MG63 (cell line): Measurements from ENCODE around the gene SNRNP70. TPM values are rescaled to one million over a fixed set of nuclear protein-coding genes. Genes with fewer than 3 reads are reported as not detected.
A peak's percentile ranks its signal among the peaks of the same experiment; 100 is the strongest.
"Not testable (repeated sequence)": the region's sequence is repeated elsewhere in the genome, so short reads cannot be mapped to it uniquely, and the experiment has no call there.

Experiments
- DNase-seq: peaks from one replicate; pipeline ENCODE4 v3.0.0-alpha.2; 2020
- H3K27me3 ChIP-seq: fragments of 250-450 bp; sonication (Bioruptor Pico); 2 replicates; pipeline ENCODE4 v1.5.1; 2020; ENCODE audit warnings: mild to moderate bottlenecking, moderate library complexity
- H3K36me3 ChIP-seq: fragments of 250-450 bp; sonication (Bioruptor Pico); 2 replicates; pipeline ENCODE4 v1.5.1; 2020; ENCODE audit warnings: mild to moderate bottlenecking, moderate library complexity
- H3K4me3 ChIP-seq: fragments of 250-450 bp; sonication (Bioruptor Pico); 2 replicates; pipeline ENCODE4 v1.5.1; 2020; ENCODE audit warnings: mild to moderate bottlenecking, moderate library complexity
- H3K9me3 ChIP-seq: fragments of 250-450 bp; sonication (Bioruptor Pico); 2 replicates; pipeline ENCODE4 v1.5.1; 2020; ENCODE audit warnings: mild to moderate bottlenecking, moderate library complexity
- total RNA-seq: library from RNA; depleted of rRNA; stranded (reverse); fragments of >200 nt; shearing (Covaris generic); gene quantifications from 2 replicates; pipeline ENCODE4 v1.2.3, GENCODE V29; 2014; ENCODE audit warnings: low replicate concordance

SNRNP70 gene
- total RNA-seq, 1 experiment from 2014 or later = 247 TPM

DNA sequence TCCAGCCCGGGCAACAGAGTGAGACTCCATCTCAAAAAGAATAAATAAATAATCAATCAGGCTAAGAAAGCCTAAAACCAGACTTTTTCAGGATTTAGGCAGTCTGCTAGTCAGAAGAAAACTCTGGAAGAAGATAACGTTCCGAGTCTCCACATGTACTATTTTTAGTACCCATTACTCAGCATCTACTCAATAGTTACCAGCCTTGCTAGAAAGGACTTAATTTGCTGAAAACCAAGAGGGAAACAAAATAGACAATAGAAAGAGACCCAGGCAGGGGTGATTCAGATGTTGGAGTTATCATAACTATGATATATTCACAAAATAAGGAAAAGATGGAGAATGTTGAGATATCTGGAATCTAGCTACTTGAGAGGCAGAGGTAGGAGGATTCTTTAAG is 25.3 kb downstream of the SNRNP70 start:
- no peaks in the 10 kb centered on the region for H3K9me3 ChIP-seq
- H3K36me3 ChIP-seq = peaks cover 46% of the 10 kb centered on the region
- no peak for DNase-seq
- H3K4me3 ChIP-seq = no peak overlapping the region
- H3K27me3 ChIP-seq = no peaks in the 10 kb centered on the region

- peaks cover 38% of the 10 kb centered on the region for H3K36me3 ChIP-seq
- H3K9me3 ChIP-seq = no peaks in the 10 kb centered on the region
- no peak for DNase-seq
- no peak overlapping the region for H3K4me3 ChIP-seq
- no peaks in the 10 kb centered on the region for H3K27me3 ChIP-seq
Measured at GRCh38 chr19:49111218-49111998, 26.2 kb downstream of the SNRNP70 start.

DNA sequence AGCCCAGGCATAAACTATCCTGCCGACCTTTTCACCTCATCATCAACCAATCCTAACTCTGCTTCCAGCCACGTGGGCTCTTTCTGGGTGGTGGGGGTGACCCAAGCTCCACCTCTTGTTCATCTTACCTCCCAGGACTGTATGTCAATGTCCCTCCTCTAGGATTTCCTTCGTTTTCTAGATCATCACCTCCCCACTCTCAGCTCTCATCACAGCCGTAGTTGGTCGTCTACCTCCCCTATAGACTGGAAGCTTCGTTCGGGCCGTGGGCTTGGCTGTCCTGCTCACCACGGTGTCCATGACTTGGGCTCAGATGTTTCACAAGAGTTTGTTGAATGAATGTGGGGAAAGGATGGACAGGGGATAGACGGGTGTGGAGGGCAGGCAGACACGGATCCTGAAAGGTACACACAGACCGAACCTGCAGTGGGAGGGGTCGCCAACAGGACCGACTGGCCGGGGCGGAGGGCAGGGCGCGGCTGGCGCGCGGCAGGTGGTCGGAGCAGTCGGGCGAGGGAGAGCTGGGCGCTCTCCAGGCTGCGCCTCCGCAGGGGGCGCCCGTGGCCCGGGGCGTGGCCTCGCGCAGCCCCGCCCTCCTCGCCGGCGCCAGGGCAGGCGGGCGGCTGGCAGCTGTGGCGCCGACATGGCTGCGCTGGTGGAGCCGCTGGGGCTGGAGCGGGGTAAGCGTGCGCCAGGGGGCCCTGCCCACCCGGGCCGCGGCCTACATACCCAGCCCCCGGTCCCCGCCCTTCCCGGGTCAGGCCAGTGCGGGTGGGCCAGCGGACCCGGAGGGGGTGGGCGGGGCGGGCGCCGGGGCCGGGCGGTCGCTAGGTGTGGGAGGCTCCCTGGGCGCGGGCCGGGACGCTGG is 28.7 kb downstream of the SNRNP70 start, which contains the start of gene LIN7B:
Gene LIN7B, plus strand, starts transcription at position 609 of the 868 bp plus-strand sequence. Its CDS starts 35 bp downstream, at position 644.
- no peaks in the 10 kb centered on the region for H3K9me3 ChIP-seq
- peaks cover 14% of the 10 kb centered on the region for H3K36me3 ChIP-seq
- H3K27me3 ChIP-seq = no peaks in the 10 kb centered on the region
- peak; percentile 88 for DNase-seq
- peak within 1 kb of the TSS; percentile 72 for H3K4me3 ChIP-seq

DNA sequence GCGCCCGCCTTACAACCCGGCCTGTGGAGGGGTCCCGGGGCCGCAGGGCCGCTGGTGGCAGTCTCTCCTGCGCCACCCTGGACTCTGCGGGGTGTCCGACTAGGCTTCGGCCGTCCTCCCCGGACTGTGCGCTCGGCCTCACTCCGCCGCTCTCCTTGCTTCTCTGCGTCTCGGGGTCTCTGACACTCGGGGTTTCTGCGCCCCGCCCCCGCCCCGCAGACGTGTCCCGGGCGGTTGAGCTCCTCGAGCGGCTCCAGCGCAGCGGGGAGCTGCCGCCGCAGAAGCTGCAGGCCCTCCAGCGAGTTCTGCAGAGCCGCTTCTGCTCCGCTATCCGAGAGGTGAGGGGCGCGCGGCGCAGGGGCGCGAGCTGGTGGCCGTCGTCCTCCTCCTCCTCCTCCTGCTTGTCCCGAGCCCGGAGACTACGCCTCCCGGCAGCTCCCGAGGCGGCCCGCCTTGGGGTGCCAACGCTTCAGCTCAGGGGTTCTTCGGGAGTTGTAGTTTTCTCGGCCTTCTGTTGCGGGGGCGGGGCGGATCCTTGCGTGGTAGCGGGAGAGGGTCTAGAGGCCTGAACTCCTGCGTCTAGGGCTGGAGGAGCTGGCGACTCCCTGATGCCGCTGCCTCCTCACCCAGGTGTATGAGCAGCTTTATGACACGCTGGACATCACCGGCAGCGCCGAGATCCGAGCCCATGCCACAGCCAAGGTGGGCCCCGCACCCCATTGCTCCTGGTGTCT is 29.5 kb downstream of the SNRNP70 start:
- no peaks in the 10 kb centered on the region for H3K9me3 ChIP-seq
- peaks cover 2% of the 10 kb centered on the region for H3K27me3 ChIP-seq
- peaks cover 8% of the 10 kb centered on the region for H3K36me3 ChIP-seq
- peak overlapping the region; percentile 72 for H3K4me3 ChIP-seq
- DNase-seq = peak; percentile 63

DNA sequence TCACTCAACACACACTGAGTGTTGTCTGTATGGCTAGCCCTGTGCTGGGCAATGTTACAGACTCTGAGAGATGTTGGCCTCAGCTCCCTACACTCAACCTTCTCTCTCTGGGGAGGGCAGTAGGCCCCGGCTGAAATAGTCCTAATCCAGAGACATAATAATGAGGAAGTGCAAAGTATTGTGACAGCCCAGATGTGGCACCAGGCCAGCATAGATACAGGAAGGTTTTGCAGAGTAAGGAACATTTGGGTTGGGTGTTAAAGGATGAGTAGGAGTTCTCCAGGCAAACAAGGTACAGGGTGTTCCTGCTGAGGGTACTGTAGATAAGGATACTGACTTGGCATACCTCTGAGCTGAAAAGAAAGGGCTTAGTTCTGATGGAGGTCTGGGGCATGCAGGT is 31.3 kb downstream of the SNRNP70 start:
- Histone ChIP-seq H3K27me3 (peaks cover 17% of the 10 kb centered on the region), H3K36me3 (no peaks in the 10 kb centered on the region), H3K9me3 (no peaks in the 10 kb centered on the region), H3K4me3 (no peak overlapping the region)
- no peak for DNase-seq

GRCh38 chr19:49117677-49118564 is 32.7 kb downstream of the SNRNP70 start:
- Histone ChIP-seq H3K36me3 (no peaks in the 10 kb centered on the region), H3K9me3 (no peaks in the 10 kb centered on the region), H3K4me3 (peak overlapping the region; percentile 68), H3K27me3 (peaks cover 17% of the 10 kb centered on the region)
- DNase-seq = no peak

DNA sequence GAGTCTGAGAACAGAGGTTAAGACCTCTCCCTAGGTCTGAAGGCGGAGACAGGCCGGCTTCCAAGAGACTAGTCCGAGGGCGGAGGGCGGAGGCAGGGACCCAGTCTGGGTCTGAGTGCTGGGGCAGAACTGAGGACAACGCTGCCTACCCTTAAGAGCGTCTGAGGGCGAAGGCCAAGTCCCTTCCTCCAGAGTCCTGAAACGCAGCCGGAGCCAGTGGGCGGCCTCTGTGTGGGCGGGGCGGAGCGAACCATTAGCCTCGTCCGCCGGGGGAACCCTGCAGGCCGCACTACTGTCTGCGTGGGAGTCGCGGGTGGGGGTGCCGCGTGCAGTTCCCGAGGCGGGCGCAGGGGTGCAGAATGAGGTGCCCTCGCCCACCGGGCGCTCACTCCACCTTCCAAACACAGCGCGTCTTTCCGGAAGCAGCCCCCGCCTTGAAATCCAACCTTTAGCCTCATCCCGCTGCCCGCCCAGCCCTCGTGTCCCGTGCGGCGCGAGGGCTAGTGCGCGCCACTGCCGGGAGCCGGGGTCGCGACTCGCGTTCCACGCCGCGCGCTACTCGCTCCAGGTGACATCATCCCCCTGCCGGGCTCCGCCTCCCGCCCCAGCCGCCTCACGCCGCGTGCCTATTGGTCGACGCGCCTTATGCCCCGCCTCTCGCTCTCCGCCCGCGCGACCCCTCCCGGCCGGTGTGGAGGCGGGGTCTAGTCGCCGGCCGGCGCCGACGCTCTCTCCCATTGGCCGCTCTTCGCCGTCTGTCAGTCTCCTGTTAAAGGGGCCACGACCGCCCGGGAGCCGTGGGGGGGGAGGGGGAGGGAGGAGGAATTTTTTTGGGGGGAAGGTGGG is 33.5 kb downstream of the SNRNP70 start, which contains the start of gene C19orf73:
Gene C19orf73, minus strand, starts transcription at position 579 of the 846 bp plus-strand sequence. Its CDS starts 121 bp downstream, at position 458.
- DNase-seq = peak; percentile 94
- Histone ChIP-seq H3K27me3 (peaks cover 17% of the 10 kb centered on the region), H3K36me3 (no peaks in the 10 kb centered on the region), H3K9me3 (no peaks in the 10 kb centered on the region), H3K4me3 (peak within 1 kb of the TSS; percentile 68)

- Histone ChIP-seq H3K36me3 (no peaks in the 10 kb centered on the region), H3K9me3 (no peaks in the 10 kb centered on the region), H3K4me3 (peak within 1 kb of the TSS; percentile 68), H3K27me3 (peaks cover 17% of the 10 kb centered on the region)
- DNase-seq = peak; percentile 78
Measured at GRCh38 chr19:49119411-49120324, 34.4 kb downstream of the SNRNP70 start, which contains the start of gene PPFIA3. TSS of gene PPFIA3 (plus strand) at chr19:49119544. CDS start at chr19:49127874, 8,330 bp downstream.

GRCh38 chr19:49120325-49120683 is 35.1 kb downstream of the SNRNP70 start:
- H3K27me3 ChIP-seq = peaks cover 17% of the 10 kb centered on the region
- no peak for DNase-seq
- H3K36me3 ChIP-seq = no peaks in the 10 kb centered on the region
- H3K9me3 ChIP-seq = no peaks in the 10 kb centered on the region
- H3K4me3 ChIP-seq = peak overlapping the region; percentile 68; the same call in 1 of the 2 replicates

DNA sequence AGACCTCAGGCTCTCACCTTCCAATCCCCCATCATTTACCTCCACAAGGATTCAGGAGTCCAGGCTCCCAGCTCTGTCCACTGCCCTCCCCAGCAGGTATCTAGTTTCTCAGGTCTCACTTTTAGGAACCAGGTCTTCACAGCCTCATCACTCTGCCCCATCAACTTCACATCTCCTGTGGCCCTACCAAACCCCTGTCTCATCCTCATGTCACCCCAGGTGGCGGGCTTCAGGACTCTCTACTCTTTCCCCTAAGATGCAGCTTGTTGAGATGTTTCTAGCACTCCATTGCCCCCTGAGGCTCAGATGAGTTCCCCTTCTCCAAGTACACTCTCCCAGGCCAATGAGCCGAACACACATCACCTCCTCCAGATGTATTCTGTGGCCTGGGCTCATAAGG is 35.6 kb downstream of the SNRNP70 start:
- Histone ChIP-seq H3K4me3 (no peak overlapping the region), H3K36me3 (no peaks in the 10 kb centered on the region), H3K27me3 (peaks cover 17% of the 10 kb centered on the region), H3K9me3 (no peaks in the 10 kb centered on the region)
- no peak for DNase-seq

- not testable (repeated sequence) for DNase-seq, H3K36me3 ChIP-seq, H3K9me3 ChIP-seq, H3K4me3 ChIP-seq
- peaks cover 17% of the 10 kb centered on the region for H3K27me3 ChIP-seq
Measured at GRCh38 chr19:49121841-49122240, 36.6 kb downstream of the SNRNP70 start.

GRCh38 chr19:49123285-49123684 is 38.0 kb downstream of the SNRNP70 start:
- DNase-seq, H3K9me3 ChIP-seq: not testable (repeated sequence)
- peaks cover 17% of the 10 kb centered on the region for H3K27me3 ChIP-seq

DNA sequence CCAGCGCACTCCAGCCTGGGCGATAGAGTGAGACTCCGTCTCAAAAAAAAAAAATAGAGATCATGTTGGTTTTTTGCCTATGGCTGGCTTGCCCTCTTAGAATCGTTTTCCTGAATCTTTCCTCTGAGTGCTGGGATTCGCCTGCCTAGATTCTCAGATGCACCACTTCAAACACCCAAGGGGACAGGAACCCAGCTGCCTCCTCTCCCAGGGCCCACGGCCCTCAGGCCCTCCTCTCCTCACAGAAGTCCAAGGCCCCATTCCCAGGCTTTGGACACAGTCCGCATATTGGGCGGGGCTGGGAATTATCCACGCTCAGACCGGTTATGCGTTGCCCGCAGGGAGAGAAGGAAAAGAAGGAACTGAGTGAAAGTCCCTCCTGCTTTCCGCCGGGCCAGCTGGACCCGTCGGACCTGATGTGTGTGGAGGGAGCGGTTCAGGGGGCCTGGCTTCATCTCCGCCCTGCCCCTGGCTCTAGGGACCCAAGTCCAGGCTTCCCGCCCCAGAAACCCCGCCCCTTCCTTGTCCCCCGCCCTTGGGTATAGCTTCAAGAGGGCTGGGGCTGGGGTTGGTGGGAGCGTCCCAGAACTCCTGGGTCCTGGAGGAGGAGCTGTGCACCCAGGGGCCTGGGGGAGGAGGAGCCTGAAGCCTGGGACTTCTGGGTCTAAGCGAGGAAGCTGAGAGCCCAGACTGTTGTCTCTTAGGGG is 39.9 kb downstream of the SNRNP70 start:
- Histone ChIP-seq H3K36me3 (no peaks in the 10 kb centered on the region), H3K27me3 (peaks cover 11% of the 10 kb centered on the region), H3K4me3 (no peak overlapping the region), H3K9me3 (no peaks in the 10 kb centered on the region)
- no peak for DNase-seq

More at GRCh38 chr19:49123285-49123684, 38.0 kb downstream of the SNRNP70 start:
- H3K4me3 ChIP-seq, H3K36me3 ChIP-seq: not testable (repeated sequence)
